Tibial nerve (tissue), 3 donors: ENCODE measurements around the gene CENPQ.

ENCODE experiments used
- POLR2A ChIP-seq, 2 donors: fragments of 450-650 bp; IDR thresholded peaks; one replicate each; pipeline ENCODE4 v1.6.1; 2017; ENCODE audit warnings: antibody characterized with exemption in 2 of 2, mild to moderate bottlenecking in 2 of 2, moderate library complexity in 2 of 2
- TF ChIP-seq, protein P1 (sequence below), 5 experiments: fragments of 200-600 bp in 3 of 5; fragments of 450-650 bp in 2 of 5; sonication (generic) in 3 of 5; IDR thresholded peaks; one replicate each; pipeline ENCODE4 v1.5.1; 2016 to 2019; ENCODE audit warnings: antibody characterized with exemption in 5 of 5, mild to moderate bottlenecking in 3 of 5, moderate library complexity in 2 of 5

DNA sequence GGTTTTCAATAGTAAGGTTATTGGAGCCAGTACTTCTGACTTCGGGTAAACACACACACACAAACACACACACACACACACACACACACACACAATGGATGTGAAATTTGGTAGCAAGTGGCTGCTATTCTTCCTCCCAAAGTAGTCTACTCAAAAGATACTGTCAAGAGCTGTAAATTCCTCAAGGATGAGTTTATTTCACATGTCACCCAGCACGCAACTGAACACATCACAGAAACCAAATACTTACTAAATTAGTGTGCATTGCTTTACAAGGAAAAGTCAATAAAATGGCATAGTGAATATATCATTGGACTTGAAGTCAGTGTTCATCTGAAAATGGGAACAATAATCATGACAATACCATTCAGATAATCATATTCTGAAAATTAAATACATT, 33.0 kb upstream of the CENPQ start:
- TF ChIP-seq POLR2A (IDR thresholded peaks at IDR 0.05), result no peak
- TF ChIP-seq, protein P1, sequence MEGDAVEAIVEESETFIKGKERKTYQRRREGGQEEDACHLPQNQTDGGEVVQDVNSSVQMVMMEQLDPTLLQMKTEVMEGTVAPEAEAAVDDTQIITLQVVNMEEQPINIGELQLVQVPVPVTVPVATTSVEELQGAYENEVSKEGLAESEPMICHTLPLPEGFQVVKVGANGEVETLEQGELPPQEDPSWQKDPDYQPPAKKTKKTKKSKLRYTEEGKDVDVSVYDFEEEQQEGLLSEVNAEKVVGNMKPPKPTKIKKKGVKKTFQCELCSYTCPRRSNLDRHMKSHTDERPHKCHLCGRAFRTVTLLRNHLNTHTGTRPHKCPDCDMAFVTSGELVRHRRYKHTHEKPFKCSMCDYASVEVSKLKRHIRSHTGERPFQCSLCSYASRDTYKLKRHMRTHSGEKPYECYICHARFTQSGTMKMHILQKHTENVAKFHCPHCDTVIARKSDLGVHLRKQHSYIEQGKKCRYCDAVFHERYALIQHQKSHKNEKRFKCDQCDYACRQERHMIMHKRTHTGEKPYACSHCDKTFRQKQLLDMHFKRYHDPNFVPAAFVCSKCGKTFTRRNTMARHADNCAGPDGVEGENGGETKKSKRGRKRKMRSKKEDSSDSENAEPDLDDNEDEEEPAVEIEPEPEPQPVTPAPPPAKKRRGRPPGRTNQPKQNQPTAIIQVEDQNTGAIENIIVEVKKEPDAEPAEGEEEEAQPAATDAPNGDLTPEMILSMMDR (IDR thresholded peaks at IDR 0.05), result no peak
